MCF 10A (cell line): ENCODE data around the gene TKTL2. TPM values are rescaled to one million over a fixed set of nuclear protein-coding genes. Genes with fewer than 3 reads are reported as not detected.

Experiments used
- BruUV-seq: library from RNA; stranded (reverse); fragments of 400-500 nt; replicated peaks from 2 replicates; lab custom pipeline; 2021; lab: Mats Ljungman, UMichigan
- CTCF ChIA-PET: fragments of 300-600 bp; sonication (Branson Sonifier 250); formaldehyde crosslinking; extraction: SDS; loops from one replicate; lab custom pipeline; 2021; ENCODE audit warnings: antibody characterized with exemption, inconsistent platforms; lab: Yijun Ruan, JAX
- POLR2A ChIA-PET: fragments of 300-600, 350-650 bp; sonication (Branson Sonifier 250); formaldehyde crosslinking; extraction: SDS; loops from one replicate; lab custom pipeline; 2020; ENCODE audit warnings: antibody characterized with exemption, inconsistent platforms; lab: Yijun Ruan, JAX
- DNase-seq: peaks from one replicate; pipeline ENCODE4 v3.0.0-alpha.2; 2018; ENCODE audit not compliant: unreplicated experiment
- H3K27ac Mint-ChIP-seq: one replicate; pipeline ENCODE4 v1.8.0; 2022; ENCODE audit warnings: mild to moderate bottlenecking, low read depth, mixed read lengths; ENCODE audit not compliant: unreplicated experiment
- H3K27me3 Mint-ChIP-seq: one replicate; pipeline ENCODE4 v1.8.0; 2022; ENCODE audit warnings: mixed read lengths; ENCODE audit not compliant: insufficient read depth, unreplicated experiment
- H3K36me3 Mint-ChIP-seq: one replicate; pipeline ENCODE4 v1.8.0; 2022; ENCODE audit warnings: mild to moderate bottlenecking, moderate library complexity, mixed read lengths; ENCODE audit not compliant: insufficient read depth, unreplicated experiment
- H3K4me1 Mint-ChIP-seq: one replicate; pipeline ENCODE4 v1.8.0; 2022; ENCODE audit warnings: mixed read lengths; ENCODE audit not compliant: insufficient read depth, unreplicated experiment
- H3K4me3 Mint-ChIP-seq: one replicate; pipeline ENCODE4 v1.8.0; 2022; ENCODE audit warnings: mild to moderate bottlenecking, moderate library complexity, mixed read lengths; ENCODE audit not compliant: unreplicated experiment
- H3K9me3 Mint-ChIP-seq: one replicate; pipeline ENCODE4 v1.8.0; 2022; ENCODE audit warnings: mixed read lengths; ENCODE audit not compliant: unreplicated experiment
- CTCF ChIP-seq: fragments of 200-600 bp; IDR thresholded peaks from one replicate; pipeline ENCODE4 v1.8.0; 2022; ENCODE audit warnings: antibody characterized with exemption, mild to moderate bottlenecking; ENCODE audit not compliant: unreplicated experiment
- intact Hi-C: fragments of 100-400 bp; cut with micrococcal nuclease; formaldehyde crosslinking; loops from 2 replicates; pipeline ENCODE4 v1.14.1; 2022
- total RNA-seq: library from RNA; stranded (reverse); gene quantifications from 2 replicates; pipeline ENCODE4 v1.2.3, GENCODE V29; 2022

TKTL2 gene
- total RNA-seq, 1 experiment from 2014 or later = not detected

- H3K9me3 Mint-ChIP-seq = no peaks in the 10 kb centered on the region
- DNase-seq = peak; percentile 7
- peaks cover 7% of the 10 kb centered on the region for H3K36me3 Mint-ChIP-seq
- intact Hi-C loops = loop anchor here (5.0 to 10.0 kb wide), 2 partner anchors 46 to 331 kb away; partner anchors contain the start of gene NAF1
- no peak for TF ChIP-seq CTCF
- peaks cover 14% of the 10 kb centered on the region for H3K4me1 Mint-ChIP-seq
- peak overlapping the region; percentile 94 for H3K4me3 Mint-ChIP-seq
- peak overlapping the region; percentile 98 for H3K27ac Mint-ChIP-seq
- ChIA-PET CTCF (no interaction called here), POLR2A (interaction anchor here (0.6 to 1.4 kb wide), 9 partner anchors 10 to 1849 kb away, joined by 3 to 14 read pairs (median 3); partner anchors contain the start of genes NAF1 and NPY1R)
- no peaks in the 10 kb centered on the region for H3K27me3 Mint-ChIP-seq
- no TSS peak for BruUV-seq
Measured at GRCh38 chr4:163495900-163496299, 22.3 kb upstream of the TKTL2 start.

GRCh38 chr4:163494360-163495241 is 21.0 kb upstream of the TKTL2 start, which contains the start of gene TMA16:
TMA16 (plus strand) TSS chr4:163494690; CDS start chr4:163494802, 112 bp downstream.
- H3K4me3 Mint-ChIP-seq = peak within 1 kb of the TSS; percentile 94
- peak; percentile 96 for DNase-seq
- POLR2A ChIA-PET = interaction anchor here (0.5 to 1.4 kb wide), 29 partner anchors 9 to 1463 kb away, joined by 3 to 21 read pairs (median 3); partner anchors contain the start of genes NAF1 and NPY1R
- TF ChIP-seq CTCF = no peak
- peak within 1 kb of the TSS; percentile 98 for H3K27ac Mint-ChIP-seq
- H3K4me1 Mint-ChIP-seq = peaks cover 14% of the 10 kb centered on the region
- no peaks in the 10 kb centered on the region for H3K27me3 Mint-ChIP-seq
- CTCF ChIA-PET = interaction anchor here (0.6 to 1.3 kb wide), 7 partner anchors 16 to 599 kb away, joined by 3 to 7 read pairs (median 3); partner anchors contain the start of gene NPY1R
- no peaks in the 10 kb centered on the region for H3K9me3 Mint-ChIP-seq
- intact Hi-C loops = loop anchor here (5.0 to 10.0 kb wide), 2 partner anchors 48 to 330 kb away; partner anchors contain the start of gene NAF1
- H3K36me3 Mint-ChIP-seq = peaks cover 7% of the 10 kb centered on the region
- TSS peak; percentile 62 for BruUV-seq

GRCh38 chr4:163493643-163494359 is 20.2 kb upstream of the TKTL2 start:
- ChIA-PET CTCF (interaction anchor here (0.6 to 1.4 kb wide), 11 partner anchors 15 to 598 kb away, joined by 3 to 7 read pairs (median 3); partner anchors contain the start of gene NPY1R), POLR2A (interaction anchor here (0.5 to 1.4 kb wide), 30 partner anchors 8 to 1464 kb away, joined by 3 to 21 read pairs (median 3); partner anchors contain the start of genes NAF1 and NPY1R)
- intact Hi-C loops = loop anchor here (10.0 kb wide), 1 partner anchor 329 kb away; the partner anchor contains the start of gene NAF1
- Mint-ChIP-seq H3K36me3 (peaks cover 7% of the 10 kb centered on the region), H3K4me1 (peaks cover 14% of the 10 kb centered on the region), H3K4me3 (peak overlapping the region; percentile 94), H3K9me3 (no peaks in the 10 kb centered on the region), H3K27ac (peak overlapping the region; percentile 98), H3K27me3 (no peaks in the 10 kb centered on the region)
- DNase-seq = peak; percentile 9
- TF ChIP-seq CTCF = no peak
- BruUV-seq = TSS peak; percentile 72
